NOMO-1 treated with dmso at 0.1 percent for 144 hours (cell line): ENCODE results near the gene PIGR.
A peak's percentile ranks its signal among the peaks of the same experiment; 100 is the strongest.

Experiments used
- DNase-seq: peaks from one replicate; lab custom pipeline; 2025; ENCODE audit not compliant: unreplicated experiment; lab: John Stamatoyannopoulos, UW

PIGR gene

GRCh38 chr1:206960676-206961386 lies 14.6 kb upstream of the PIGR start:
- no peak for DNase-seq

- no peak for DNase-seq
These were observed 11.9 kb upstream of the PIGR start for GRCh38 chr1:206958144-206958543.

- DNase-seq = no peak
These were observed 11.4 kb upstream of the PIGR start for GRCh38 chr1:206957639-206958038.

- DNase-seq = no peak
These were observed 9.5 kb upstream of the PIGR start for GRCh38 chr1:206955476-206956451.

GRCh38 chr1:206954459-206955342 lies 8.4 kb upstream of the PIGR start:
- no peak for DNase-seq

GRCh38 chr1:206953626-206954025 lies 7.4 kb upstream of the PIGR start:
- DNase-seq = no peak

GRCh38 chr1:206953126-206953525 lies 6.9 kb upstream of the PIGR start:
- DNase-seq = no peak

GRCh38 chr1:206952171-206952570 lies 5.9 kb upstream of the PIGR start:
- DNase-seq = peak; percentile 89

- DNase-seq = no peak
These were observed 5.2 kb upstream of the PIGR start for GRCh38 chr1:206951318-206952100.

- no peak for DNase-seq
These were observed 3.4 kb upstream of the PIGR start for GRCh38 chr1:206949641-206950040.

- peak; percentile 21 for DNase-seq
These were observed 2.9 kb upstream of the PIGR start for GRCh38 chr1:206949208-206949607.

GRCh38 chr1:206947255-206947654 lies 989 bp upstream of the PIGR start:
- no peak for DNase-seq

GRCh38 chr1:206945779-206946178 lies 487 bp downstream of the PIGR start:
- DNase-seq = no peak

- DNase-seq = no peak
These were observed 1.6 kb downstream of the PIGR start for GRCh38 chr1:206944703-206945102.

GRCh38 chr1:206941766-206942418 lies 4.4 kb downstream of the PIGR start:
- no peak for DNase-seq

- DNase-seq = no peak
These were observed 5.7 kb downstream of the PIGR start for GRCh38 chr1:206940588-206940936.

- no peak for DNase-seq
These were observed 6.3 kb downstream of the PIGR start for GRCh38 chr1:206939841-206940587.

GRCh38 chr1:206939131-206939530 lies 7.1 kb downstream of the PIGR start:
- no peak for DNase-seq

- no peak for DNase-seq
These were observed 8.8 kb downstream of the PIGR start for GRCh38 chr1:206937425-206937824.
